ENCODE results near the gene MMP13. TPM values are rescaled to one million over a fixed set of nuclear protein-coding genes. Genes with fewer than 3 reads are reported as not detected.

The MMP13 gene
- total RNA-seq: not detected in 2 replicates

DNA sequence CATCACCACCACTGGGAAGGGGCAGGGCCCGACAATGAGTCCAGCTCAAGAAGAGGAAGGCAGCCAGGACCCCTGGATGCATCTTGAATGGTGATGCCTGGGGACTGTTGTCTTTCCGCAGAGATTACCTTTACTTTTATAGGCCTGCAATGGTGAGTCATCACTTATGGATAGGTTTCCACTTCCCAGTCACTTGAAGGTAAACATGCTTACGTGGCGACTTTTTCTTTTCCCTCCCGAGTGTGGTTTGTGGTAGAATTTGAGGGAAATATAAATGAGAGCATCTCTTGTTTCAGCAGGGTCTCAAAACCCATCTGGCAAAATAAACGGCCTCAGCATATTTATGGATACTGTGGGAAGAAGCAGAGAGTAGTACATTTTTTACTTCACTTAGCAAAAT, at the start of gene MMP13:
TSS of gene MMP13 (minus strand) at position 109 of the 400 bp plus-strand sequence. CDS start at position 82, 27 bp downstream.

Small RNA genes within 50 kb of the gene (small RNA-seq; reads per million reads assigned to genes)
- not detected for gene RNU7-159P

Other genes starting within 250 kb of the MMP13 start
- gene MMP27, start 250.0 kb downstream of the MMP13 start, total RNA-seq: under 0.01 TPM in 1 of 2 replicates, not detected in the other
- not detected in 2 replicates for gene MMP8, start 230.8 kb downstream of the MMP13 start, total RNA-seq
- gene MMP10, start 175.1 kb downstream of the MMP13 start, total RNA-seq: not detected in 2 replicates
- 4.4 and 681 TPM in 2 replicates for gene MMP1, start 157.6 kb downstream of the MMP13 start, total RNA-seq
- gene MMP3, start 112.1 kb downstream of the MMP13 start, total RNA-seq: 1.8 and 64.3 TPM in 2 replicates
- gene MMP12, start 80.8 kb downstream of the MMP13 start, total RNA-seq: 0.59 TPM in 1 of 2 replicates, not detected in the other
- 58.4 and 75.3 TPM in 2 replicates for gene DCUN1D5, start 136.4 kb upstream of the MMP13 start, total RNA-seq
- gene DYNC2H1, start 153.7 kb upstream of the MMP13 start, total RNA-seq: 62.2 and 74.2 TPM in 2 replicates